ENCODE data around the gene ZSCAN12.

GRCh38 chr6:28436404-28436803 lies 36.9 kb upstream of the ZSCAN12 start:
- TF ChIP-seq POLR2AphosphoS5 (IDR thresholded peaks at IDR 0.05) (no peak), CTCF (IDR thresholded peaks at IDR 0.05) (no peak)
